Forelimb muscle (tissue), 1 donor: ENCODE data around the gene ARHGAP32. TPM values are rescaled to one million over a fixed set of nuclear protein-coding genes. Genes with fewer than 3 reads are reported as not detected.
"Not testable (repeated sequence)": the region's sequence is repeated elsewhere in the genome, so short reads cannot be mapped to it uniquely, and the experiment has no call there.

Experiments used
- DNase-seq: peaks from one replicate; pipeline ENCODE4 v3.0.0-alpha.2; 2013; ENCODE audit warnings: low read depth
- polyA plus RNA-seq: library from polyadenylated mRNA; unstranded; fragments of 120-200 nt; gene quantifications from one replicate; pipeline ENCODE4 v1.2.1, GENCODE V29; 2013; ENCODE audit not compliant: insufficient read length

ARHGAP32 gene
- polyA plus RNA-seq, 1 donor: 11.3 TPM

GRCh38 chr11:129204150-129204838, 12.2 kb upstream of the ARHGAP32 start:
- DNase-seq: no peak

GRCh38 chr11:129202646-129203045, 10.5 kb upstream of the ARHGAP32 start:
- no peak for DNase-seq

- DNase-seq: no peak
Measured at GRCh38 chr11:129195682-129196081, 3.6 kb upstream of the ARHGAP32 start.

GRCh38 chr11:129191649-129192048, 476 bp downstream of the ARHGAP32 start:
- DNase-seq: no peak

- no peak for DNase-seq
Measured at GRCh38 chr11:129190087-129190486, 2.0 kb downstream of the ARHGAP32 start.

- no peak for DNase-seq
Measured at GRCh38 chr11:129189646-129190045, 2.5 kb downstream of the ARHGAP32 start.

GRCh38 chr11:129185082-129185481, 7.0 kb downstream of the ARHGAP32 start:
- DNase-seq: not testable (repeated sequence)

- no peak for DNase-seq
Measured at GRCh38 chr11:129184581-129184980, 7.5 kb downstream of the ARHGAP32 start.

GRCh38 chr11:129167315-129167714, 24.8 kb downstream of the ARHGAP32 start:
- no peak for DNase-seq

GRCh38 chr11:129163714-129164164, 28.4 kb downstream of the ARHGAP32 start:
- DNase-seq: no peak

GRCh38 chr11:129157080-129157479, 35.0 kb downstream of the ARHGAP32 start:
- not testable (repeated sequence) for DNase-seq

- no peak for DNase-seq
Measured at GRCh38 chr11:129155745-129156144, 36.4 kb downstream of the ARHGAP32 start.

GRCh38 chr11:129148487-129148886, 43.6 kb downstream of the ARHGAP32 start:
- DNase-seq: no peak

GRCh38 chr11:129146191-129146590, 45.9 kb downstream of the ARHGAP32 start:
- no peak for DNase-seq

- DNase-seq: no peak
Measured at GRCh38 chr11:129145276-129145675, 46.8 kb downstream of the ARHGAP32 start.

- no peak for DNase-seq
Measured at GRCh38 chr11:129144256-129144655, 47.9 kb downstream of the ARHGAP32 start.

- DNase-seq: no peak
Measured at GRCh38 chr11:129143335-129143734, 48.8 kb downstream of the ARHGAP32 start.

- DNase-seq: no peak
Measured at GRCh38 chr11:129141748-129142523, 50.2 kb downstream of the ARHGAP32 start.

- DNase-seq: no peak
Measured at GRCh38 chr11:129131316-129131715, 60.8 kb downstream of the ARHGAP32 start.

- DNase-seq: not testable (repeated sequence)
Measured at GRCh38 chr11:129128881-129129620, 63.1 kb downstream of the ARHGAP32 start.

- DNase-seq: no peak
Measured at GRCh38 chr11:129119036-129119435, 73.1 kb downstream of the ARHGAP32 start.
